PC-3 (cell line): ENCODE results near the gene G6PC1. TPM values are rescaled to one million over a fixed set of nuclear protein-coding genes. Genes with fewer than 3 reads are reported as not detected.
"Not testable (repeated sequence)": the region's sequence is repeated elsewhere in the genome, so short reads cannot be mapped to it uniquely, and the experiment has no call there.

Experiments used
- ATAC-seq: fragments of 200-7000 bp; cut with Tn5 transposase; 2 replicates; pipeline ENCODE4 v1.9.1; 2020; ENCODE audit warnings: mild to moderate bottlenecking, moderate library complexity
- BruUV-seq: library from RNA; stranded (reverse); fragments of 400-500 nt; replicated peaks from 2 replicates; lab custom pipeline; 2021; lab: Mats Ljungman, UMichigan
- CTCF ChIA-PET: fragments of 300-600 bp; sonication (Branson Sonifier 250); formaldehyde crosslinking; loops from one replicate; lab custom pipeline; 2022; ENCODE audit warnings: antibody characterized with exemption; lab: Charles Lee
- POLR2A ChIA-PET: fragments of 300-600 bp; sonication (Branson Sonifier 250); formaldehyde crosslinking; loops from one replicate; lab custom pipeline; 2022; ENCODE audit warnings: antibody characterized with exemption; ENCODE audit not compliant: unreplicated experiment; lab: Charles Lee
- DNase-seq: peaks from one replicate; pipeline ENCODE4 v3.0.0-alpha.2; 2015
- H2AFZ ChIP-seq: fragments of 300-600 bp; sonication (generic); 2 replicates; pipeline ENCODE4 v1.6.0; 2016; ENCODE audit warnings: antibody characterized with exemption, low read length
- H3F3A ChIP-seq: fragments of 300-600 bp; sonication (generic); one replicate; pipeline ENCODE4 v1.6.0; 2017; ENCODE audit warnings: antibody characterized with exemption, low read length, control low read depth, mild to moderate bottlenecking; ENCODE audit not compliant: unreplicated experiment
- H3K27ac ChIP-seq: fragments of 300-600 bp; sonication (generic); 2 replicates; pipeline ENCODE4 v1.5.1; 2016; ENCODE audit warnings: mild to moderate bottlenecking, low read length
- H3K27me3 ChIP-seq: fragments of 300-600 bp; sonication (generic); 2 replicates; pipeline ENCODE4 v1.6.1; 2016; ENCODE audit warnings: low read length, mixed read lengths
- H3K36me3 ChIP-seq: fragments of 300-600 bp; sonication (generic); 2 replicates; pipeline ENCODE4 v1.6.1; 2016; ENCODE audit warnings: low read depth, mixed run types, low read length, mixed read lengths
- H3K4me1 ChIP-seq: fragments of 300-600 bp; sonication (generic); 2 replicates; pipeline ENCODE4 v1.5.1; 2016; ENCODE audit warnings: low read length; ENCODE audit not compliant: insufficient read depth
- H3K4me2 ChIP-seq: fragments of 300-600 bp; sonication (generic); 2 replicates; pipeline ENCODE4 v1.6.0; 2016; ENCODE audit warnings: low read length
- H3K4me3 ChIP-seq: fragments of 300-600 bp; sonication (generic); 2 replicates; pipeline ENCODE4 v1.5.1; 2016; ENCODE audit warnings: mild to moderate bottlenecking, low read length, mixed read lengths
- H3K79me2 ChIP-seq: fragments of 300-600 bp; sonication (generic); 2 replicates; pipeline ENCODE4 v1.6.1; 2017; ENCODE audit warnings: low read length, mixed read lengths
- H3K9ac ChIP-seq: fragments of 300-600 bp; sonication (generic); 2 replicates; pipeline ENCODE4 v1.6.0; 2016; ENCODE audit warnings: mild to moderate bottlenecking, low read length
- H3K9me2 ChIP-seq: fragments of 300-600 bp; sonication (generic); replicated peaks from 2 replicates; pipeline ENCODE4 v1.6.1; 2016; ENCODE audit warnings: mixed run types, low read length, mixed read lengths
- H3K9me3 ChIP-seq: fragments of 300-600 bp; sonication (generic); 2 replicates; pipeline ENCODE4 v1.6.1; 2016; ENCODE audit warnings: low read length, mixed read lengths
- H4K20me1 ChIP-seq: fragments of 300-600 bp; sonication (generic); 2 replicates; pipeline ENCODE4 v1.6.1; 2016; ENCODE audit warnings: low read length, mixed read lengths
- EZH2 ChIP-seq: fragments of 300-600 bp; sonication (generic); IDR thresholded peaks from one replicate; pipeline ENCODE4 v1.6.1; 2017; ENCODE audit warnings: antibody characterized with exemption, mild to moderate bottlenecking, low read length; ENCODE audit not compliant: unreplicated experiment
- EZH2phosphoT487 ChIP-seq: fragments of 300-600 bp; sonication (generic); IDR thresholded peaks from 2 replicates; pipeline ENCODE4 v1.6.1; 2018; ENCODE audit warnings: mild to moderate bottlenecking, antibody characterized with exemption, low read length, borderline replicate concordance
- intact Hi-C: fragments of 100-400 bp; cut with micrococcal nuclease; formaldehyde crosslinking; loops from 2 replicates; pipeline ENCODE4 v1.9.0; 2023
- total RNA-seq: library from RNA; depleted of rRNA; stranded (reverse); fragments of >200 nt; gene quantifications from 2 replicates; pipeline ENCODE4 v1.2.3, GENCODE V29; 2014
- TF ChIP-seq, protein P1 (sequence below): fragments of 300-600 bp; sonication (generic); conservative IDR thresholded peaks from 2 replicates; pipeline ENCODE4 v1.5.1; 2017; ENCODE audit warnings: antibody characterized with exemption, low read depth, mild to moderate bottlenecking, low read length

Gene G6PC1
- total RNA-seq, 1 experiment from 2014 or later = not detected

DNA sequence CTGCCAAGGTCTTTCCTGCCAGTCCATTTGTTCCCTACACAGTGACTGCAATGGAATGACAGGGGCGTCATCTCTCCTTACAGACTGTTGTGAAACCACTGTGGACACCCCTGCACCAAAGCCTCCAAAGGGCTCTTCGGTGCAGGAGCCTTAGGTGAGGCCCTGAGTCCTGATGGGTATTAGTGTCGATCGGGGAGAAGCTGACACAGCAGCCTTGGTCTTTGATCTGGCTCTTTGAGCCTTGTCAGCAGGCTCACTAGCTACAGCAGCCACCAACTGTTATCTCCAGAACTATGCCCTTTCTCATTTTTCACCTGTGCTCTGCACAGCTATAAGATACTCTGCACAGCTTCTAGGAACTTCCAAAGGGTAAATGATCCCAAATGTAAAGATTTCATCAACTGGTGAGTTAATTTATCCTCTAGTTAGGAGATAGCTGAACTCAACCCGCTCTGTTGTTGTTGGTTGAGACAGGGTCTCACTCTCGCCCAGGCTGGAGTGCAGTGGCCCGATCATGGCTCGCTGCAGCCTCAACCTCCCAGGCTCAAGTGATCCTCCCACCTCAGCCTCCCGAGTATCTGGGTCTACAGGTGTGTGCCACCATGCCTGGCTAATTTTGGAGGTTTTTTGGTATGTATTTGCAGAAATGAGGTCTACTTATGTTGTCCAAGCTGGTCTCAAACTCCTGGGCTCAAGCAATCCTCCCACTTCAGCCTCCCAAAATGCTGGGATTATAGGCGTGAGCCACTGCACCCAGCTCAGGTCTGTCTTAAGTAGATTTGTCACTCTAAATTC, 19.7 kb downstream of the G6PC1 start:
- H3K4me3 ChIP-seq = no peak overlapping the region
- TF ChIP-seq EZH2 (no peak), EZH2phosphoT487 (no peak)
- TF ChIP-seq, protein P1, sequence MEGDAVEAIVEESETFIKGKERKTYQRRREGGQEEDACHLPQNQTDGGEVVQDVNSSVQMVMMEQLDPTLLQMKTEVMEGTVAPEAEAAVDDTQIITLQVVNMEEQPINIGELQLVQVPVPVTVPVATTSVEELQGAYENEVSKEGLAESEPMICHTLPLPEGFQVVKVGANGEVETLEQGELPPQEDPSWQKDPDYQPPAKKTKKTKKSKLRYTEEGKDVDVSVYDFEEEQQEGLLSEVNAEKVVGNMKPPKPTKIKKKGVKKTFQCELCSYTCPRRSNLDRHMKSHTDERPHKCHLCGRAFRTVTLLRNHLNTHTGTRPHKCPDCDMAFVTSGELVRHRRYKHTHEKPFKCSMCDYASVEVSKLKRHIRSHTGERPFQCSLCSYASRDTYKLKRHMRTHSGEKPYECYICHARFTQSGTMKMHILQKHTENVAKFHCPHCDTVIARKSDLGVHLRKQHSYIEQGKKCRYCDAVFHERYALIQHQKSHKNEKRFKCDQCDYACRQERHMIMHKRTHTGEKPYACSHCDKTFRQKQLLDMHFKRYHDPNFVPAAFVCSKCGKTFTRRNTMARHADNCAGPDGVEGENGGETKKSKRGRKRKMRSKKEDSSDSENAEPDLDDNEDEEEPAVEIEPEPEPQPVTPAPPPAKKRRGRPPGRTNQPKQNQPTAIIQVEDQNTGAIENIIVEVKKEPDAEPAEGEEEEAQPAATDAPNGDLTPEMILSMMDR = no peak
- H3K79me2 ChIP-seq = no peaks in the 10 kb centered on the region
- ChIA-PET CTCF (no interaction called here), POLR2A (no interaction called here)
- no peaks in the 10 kb centered on the region for H3K9me2 ChIP-seq
- H3K27ac ChIP-seq = no peak overlapping the region
- peaks cover 6% of the 10 kb centered on the region for H3K4me1 ChIP-seq
- no TSS peak for BruUV-seq
- no peak overlapping the region for H3K4me2 ChIP-seq
- H3K9ac ChIP-seq = no peak overlapping the region
- no peaks in the 10 kb centered on the region for H3K9me3 ChIP-seq
- H3K27me3 ChIP-seq = no peaks in the 10 kb centered on the region
- no peak overlapping the region for H2AFZ ChIP-seq
- DNase-seq (no peak), ATAC-seq (no peak)
- no peaks in the 10 kb centered on the region for H4K20me1 ChIP-seq
- H3K36me3 ChIP-seq = no peaks in the 10 kb centered on the region
- H3F3A ChIP-seq = no peaks in the 10 kb centered on the region
- intact Hi-C loops = no loop called here

DNA sequence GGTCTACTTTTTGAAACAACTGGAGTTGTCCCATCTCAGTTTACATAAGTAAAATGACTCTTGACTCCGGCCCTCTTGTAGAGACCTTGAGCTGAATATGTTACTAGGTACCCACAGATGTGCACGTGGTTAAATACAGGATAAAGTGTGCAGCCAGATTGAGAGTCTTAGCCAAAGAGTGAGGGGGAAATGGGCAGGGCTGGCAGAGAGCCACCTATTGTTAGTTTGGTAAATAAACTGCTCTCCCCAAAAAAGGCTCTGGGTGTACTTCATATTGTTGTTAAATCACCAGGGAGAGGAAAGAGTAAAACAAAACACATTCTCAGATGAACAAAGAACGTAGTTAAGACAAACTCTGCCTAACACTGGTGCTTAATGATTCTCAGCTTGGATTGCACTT, 20.3 kb downstream of the G6PC1 start:
- intact Hi-C loops = no loop called here
- H3K27me3 ChIP-seq = no peaks in the 10 kb centered on the region
- H3K9ac ChIP-seq = no peak overlapping the region
- H3K36me3 ChIP-seq = no peaks in the 10 kb centered on the region
- H2AFZ ChIP-seq = no peak overlapping the region
- ChIA-PET POLR2A (no interaction called here), CTCF (no interaction called here)
- H3K4me2 ChIP-seq = no peak overlapping the region
- H3K79me2 ChIP-seq = no peaks in the 10 kb centered on the region
- TF ChIP-seq, protein P1 = no peak
- TF ChIP-seq EZH2 = no peak
- no peak for TF ChIP-seq EZH2phosphoT487
- BruUV-seq = no TSS peak
- ATAC-seq (no peak), DNase-seq (no peak)
- peaks cover 6% of the 10 kb centered on the region for H3K4me1 ChIP-seq
- no peak overlapping the region for H3K27ac ChIP-seq
- H3K9me2 ChIP-seq = no peaks in the 10 kb centered on the region
- no peak overlapping the region for H3K4me3 ChIP-seq
- no peaks in the 10 kb centered on the region for H4K20me1 ChIP-seq
- no peaks in the 10 kb centered on the region for H3K9me3 ChIP-seq
- no peaks in the 10 kb centered on the region for H3F3A ChIP-seq

DNA sequence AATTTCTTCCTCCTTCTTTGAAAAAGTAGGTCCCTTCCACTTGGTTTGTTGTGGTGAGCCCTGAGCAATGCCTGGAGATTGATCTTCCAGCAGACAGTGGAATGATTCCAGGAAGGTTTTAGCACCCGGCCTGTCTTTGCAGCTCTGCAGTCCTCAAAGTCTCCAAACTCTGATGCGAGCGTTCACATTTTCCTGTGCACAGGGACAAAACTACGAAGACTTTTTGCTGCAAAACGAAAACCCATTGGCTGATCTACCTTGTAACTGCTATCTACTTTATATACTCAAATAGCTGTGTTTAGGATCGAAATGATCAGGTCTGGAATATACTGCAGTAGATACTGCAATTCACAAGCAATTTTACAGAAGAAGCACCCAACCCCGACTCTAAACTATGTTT, 21.7 kb downstream of the G6PC1 start:
- intact Hi-C loops = no loop called here
- CTCF ChIA-PET = no interaction called here
- Histone ChIP-seq H3K79me2 (no peaks in the 10 kb centered on the region), H2AFZ (no peak overlapping the region), H3K4me1 (peaks cover 6% of the 10 kb centered on the region), H3K36me3 (no peaks in the 10 kb centered on the region), H3K4me2 (no peak overlapping the region), H4K20me1 (no peaks in the 10 kb centered on the region), H3K9ac (no peak overlapping the region), H3K27me3 (no peaks in the 10 kb centered on the region), H3F3A (no peaks in the 10 kb centered on the region), H3K27ac (no peak overlapping the region), H3K9me3 (no peaks in the 10 kb centered on the region), H3K4me3 (no peak overlapping the region), H3K9me2 (no peaks in the 10 kb centered on the region)
- no peak for ATAC-seq
- POLR2A ChIA-PET = no interaction called here
- BruUV-seq = no TSS peak
- DNase-seq = no peak
- TF ChIP-seq, protein P1 = no peak
- no peak for TF ChIP-seq EZH2phosphoT487

DNA sequence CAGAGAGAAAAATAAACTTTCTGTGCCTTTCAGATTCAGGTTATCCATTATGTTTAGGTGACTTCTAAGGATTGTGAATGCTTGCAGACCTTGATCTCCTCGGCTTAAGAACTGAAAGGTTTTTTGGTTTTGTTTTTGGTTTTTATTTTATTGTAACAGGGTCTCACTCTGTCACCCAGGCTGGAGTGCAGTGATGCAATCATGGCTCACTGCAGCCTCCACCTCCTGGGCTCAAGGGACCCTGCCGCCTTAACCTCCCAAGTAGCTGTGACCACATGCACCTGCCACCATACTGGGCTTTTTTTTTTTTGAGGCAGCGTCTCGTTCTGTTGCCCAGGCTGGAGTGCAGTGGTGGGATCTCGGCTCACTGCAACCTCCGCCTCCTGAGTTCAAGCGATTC, 22.9 kb downstream of the G6PC1 start:
- H3K79me2 ChIP-seq, H3K27me3 ChIP-seq, intact Hi-C loops, H4K20me1 ChIP-seq, H3K9ac ChIP-seq, CTCF ChIA-PET, H3K9me3 ChIP-seq, H3K4me2 ChIP-seq, H3K36me3 ChIP-seq, H3K4me1 ChIP-seq, H3F3A ChIP-seq, BruUV-seq, POLR2A ChIA-PET, H2AFZ ChIP-seq, H3K4me3 ChIP-seq, ATAC-seq, DNase-seq, H3K9me2 ChIP-seq, H3K27ac ChIP-seq: not testable (repeated sequence)
